ENCODE measurements around the gene TCTN1.
A peak's percentile ranks its signal among the peaks of the same experiment; 100 is the strongest.

- no peak for TF ChIP-seq POLR2AphosphoS5 (IDR thresholded peaks at IDR 0.05; ENCODE audit: low read depth, low read length)
- no peak for TF ChIP-seq TAF1 (IDR thresholded peaks at IDR 0.05; ENCODE audit: low read depth, low read length)
- no peak for TF ChIP-seq POLR2A (IDR thresholded peaks at IDR 0.05; ENCODE audit: low read depth, low read length)
- TF ChIP-seq SPI1 (IDR thresholded peaks at IDR 0.05; ENCODE audit: low read depth, low read length): peak; percentile 35; the same call in 1 of the 2 replicates
- TF ChIP-seq POU2F2 (IDR thresholded peaks at IDR 0.05; ENCODE audit: low read depth, low read length): no peak
These were observed 84.4 kb downstream of the TCTN1 start for GRCh38 chr12:110698171-110698902.

Measured in GM12891 (cell line).